Measurements from ENCODE around the gene NDUFS6. TPM values are rescaled to one million over a fixed set of nuclear protein-coding genes. Genes with fewer than 3 reads are reported as not detected.
"Not testable (repeated sequence)": the region's sequence is repeated elsewhere in the genome, so short reads cannot be mapped to it uniquely, and the experiment has no call there.

NDUFS6 gene
- total RNA-seq, 1 donor from 2014 or later = 20.7 TPM

- intact Hi-C loops (cut with DNase I) = no loop called here
- DNase-seq (ENCODE audit: low spot score) = no peak
- ATAC-seq = no peak
These were observed 36.0 kb downstream of the NDUFS6 start for GRCh38 chr5:1836891-1837880.

GRCh38 chr5:1838013-1838412 lies 36.8 kb downstream of the NDUFS6 start:
- ATAC-seq (no peak), DNase-seq (ENCODE audit: low spot score) (no peak)
- intact Hi-C loops (cut with DNase I) = no loop called here

DNA sequence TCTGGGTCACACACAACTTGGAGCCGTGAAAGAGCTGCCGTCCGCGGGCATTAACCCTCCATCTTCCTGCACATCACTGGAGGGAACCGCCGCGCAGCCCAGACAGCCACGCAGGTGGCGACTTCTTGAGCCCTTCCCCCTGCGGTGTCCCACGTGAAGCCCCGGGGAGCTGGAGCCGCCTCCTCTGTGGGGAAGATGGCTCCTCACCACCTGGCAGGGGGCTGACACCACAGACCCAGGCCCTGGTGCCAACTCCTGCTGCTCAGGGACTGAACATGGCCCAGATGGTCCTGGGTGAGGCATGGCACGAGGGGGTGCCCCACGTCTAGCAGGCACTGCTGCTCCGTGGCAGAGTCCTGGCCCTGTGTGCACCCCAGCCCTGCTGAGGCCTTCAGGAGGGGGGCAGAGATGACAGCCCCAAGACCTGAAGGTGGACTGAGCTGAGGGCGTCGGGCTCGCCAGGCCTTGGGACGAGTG lies 38.9 kb downstream of the NDUFS6 start:
- no peak for DNase-seq (ENCODE audit: low spot score)
- intact Hi-C loops (cut with DNase I) = no loop called here
- no peak for ATAC-seq

- DNase-seq (ENCODE audit: low spot score) (no peak), ATAC-seq (no peak)
- intact Hi-C loops (cut with DNase I) = no loop called here
These were observed 39.7 kb downstream of the NDUFS6 start for GRCh38 chr5:1840741-1841521.

DNA sequence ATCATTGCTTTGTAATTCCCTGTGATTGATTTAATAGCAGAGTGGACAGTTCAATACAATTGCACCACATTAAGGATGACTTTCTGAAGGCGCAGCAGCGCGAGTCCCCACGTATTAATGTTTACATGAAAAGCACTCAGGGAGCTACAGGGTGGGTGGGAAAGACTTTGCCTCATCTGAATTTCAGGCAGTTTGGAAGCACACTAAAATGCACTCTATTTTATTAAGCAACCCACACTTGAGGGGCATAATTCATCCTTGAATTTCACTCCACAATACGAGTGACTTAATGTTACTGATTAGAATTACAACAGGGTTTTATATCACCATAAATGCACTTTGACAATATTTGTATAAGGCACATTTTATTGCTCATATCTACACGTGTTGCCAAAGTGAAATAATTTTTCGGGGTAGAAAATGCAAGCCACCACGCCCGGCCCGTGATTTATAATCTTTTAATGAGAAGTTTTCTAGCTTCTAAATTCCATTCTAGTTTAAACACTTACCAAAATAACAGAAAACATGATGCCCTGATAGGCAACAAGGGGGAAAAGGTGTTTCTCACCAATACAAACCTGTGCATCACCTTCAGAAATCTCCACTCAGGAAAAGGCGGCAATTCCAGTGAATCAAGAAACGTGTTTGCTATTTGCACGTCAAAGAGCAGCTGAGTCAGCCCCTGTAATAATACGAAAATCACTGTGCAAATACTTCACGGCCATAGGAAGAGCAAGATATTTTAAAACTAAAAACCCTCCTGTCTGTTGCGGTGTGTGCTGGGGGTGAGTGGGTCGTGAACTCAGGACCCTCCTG lies 41.0 kb downstream of the NDUFS6 start:
- no peak for ATAC-seq
- DNase-seq (ENCODE audit: low spot score) = no peak
- intact Hi-C loops (cut with DNase I) = no loop called here

GRCh38 chr5:1843761-1844160 lies 42.6 kb downstream of the NDUFS6 start:
- DNase-seq (ENCODE audit: low spot score); ATAC-seq; intact Hi-C loops (cut with DNase I): not testable (repeated sequence)

- intact Hi-C loops (cut with DNase I) = no loop called here
- ATAC-seq (no peak), DNase-seq (ENCODE audit: low spot score) (no peak)
These were observed 43.7 kb downstream of the NDUFS6 start for GRCh38 chr5:1844708-1845436.

GRCh38 chr5:1845696-1846095 lies 44.5 kb downstream of the NDUFS6 start:
- intact Hi-C loops (cut with DNase I) = no loop called here
- ATAC-seq (no peak), DNase-seq (ENCODE audit: low spot score) (no peak)

DNA sequence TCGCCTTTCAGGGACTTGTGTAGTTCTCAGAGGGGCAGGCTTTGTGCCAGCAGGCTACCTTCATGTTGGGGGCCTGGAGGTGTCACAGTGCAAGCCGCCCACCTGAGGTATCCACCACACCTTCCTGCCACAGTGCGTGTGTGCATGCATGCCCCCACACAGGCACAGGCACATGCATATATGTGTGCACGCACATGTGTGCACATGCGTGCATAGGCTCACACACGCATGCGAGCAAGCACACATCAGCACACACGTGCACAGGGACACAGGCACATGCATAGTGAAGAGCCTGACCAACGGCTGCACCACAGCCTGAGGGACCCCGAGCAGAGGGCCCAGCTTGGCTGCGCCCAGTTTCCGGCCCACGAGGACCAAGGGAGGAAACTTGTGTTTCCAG lies 45.4 kb downstream of the NDUFS6 start:
- ATAC-seq = no peak
- intact Hi-C loops (cut with DNase I) = no loop called here

GRCh38 chr5:1847056-1847455 lies 45.8 kb downstream of the NDUFS6 start:
- intact Hi-C loops (cut with DNase I) = no loop called here
- no peak for ATAC-seq
- no peak for DNase-seq (ENCODE audit: low spot score)

More for the DNA sequence above, 45.4 kb downstream of the NDUFS6 start:
- no peak for DNase-seq (ENCODE audit: low spot score)

DNA sequence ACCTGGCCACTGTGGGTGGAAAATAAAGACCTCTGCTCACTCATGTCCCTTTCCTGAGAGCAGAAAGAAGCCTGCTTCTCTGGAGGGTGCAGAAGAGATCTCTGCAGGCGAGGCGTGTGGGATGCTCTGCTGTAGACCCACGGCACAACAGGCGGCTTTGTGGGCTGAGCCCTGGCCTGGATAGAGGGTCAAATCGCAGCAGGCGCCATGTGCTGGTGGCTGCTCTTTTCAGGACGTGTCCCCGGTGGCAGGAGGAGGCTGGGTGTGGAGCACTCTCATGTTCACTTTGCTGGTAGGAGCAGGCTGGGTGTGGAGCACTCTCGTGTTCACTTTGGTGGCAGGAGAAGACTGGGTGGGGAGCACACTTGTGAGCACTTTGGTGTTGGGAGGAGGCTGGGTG lies 46.4 kb downstream of the NDUFS6 start:
- intact Hi-C loops (cut with DNase I) = no loop called here
- DNase-seq (ENCODE audit: low spot score) (no peak), ATAC-seq (no peak)

- ATAC-seq = no peak
- intact Hi-C loops (cut with DNase I) = no loop called here
- DNase-seq (ENCODE audit: low spot score) = no peak
These were observed 49.3 kb downstream of the NDUFS6 start for GRCh38 chr5:1850324-1851154.

- intact Hi-C loops (cut with DNase I) = no loop called here
- ATAC-seq (no peak), DNase-seq (ENCODE audit: low spot score) (no peak)
These were observed 50.2 kb downstream of the NDUFS6 start for GRCh38 chr5:1851290-1851934.

- no peak for DNase-seq (ENCODE audit: low spot score)
- intact Hi-C loops (cut with DNase I) = no loop called here
- no peak for ATAC-seq
These were observed 51.2 kb downstream of the NDUFS6 start for GRCh38 chr5:1852324-1852947.

- intact Hi-C loops (cut with DNase I) = no loop called here
- ATAC-seq (no peak), DNase-seq (ENCODE audit: low spot score) (no peak)
These were observed 52.3 kb downstream of the NDUFS6 start for GRCh38 chr5:1853531-1853930.

GRCh38 chr5:1855075-1855474 lies 53.9 kb downstream of the NDUFS6 start:
- ATAC-seq = no peak
- intact Hi-C loops (cut with DNase I) = no loop called here
- DNase-seq (ENCODE audit: low spot score) = no peak

- intact Hi-C loops (cut with DNase I) = no loop called here
- no peak for DNase-seq (ENCODE audit: low spot score)
- ATAC-seq = no peak
These were observed 54.4 kb downstream of the NDUFS6 start for GRCh38 chr5:1855596-1855995.
